Esophagus muscularis mucosa (tissue), 4 donors: ENCODE measurements around the gene TRERF1.

ENCODE experiments used
- EP300 ChIP-seq: sonication (generic); formaldehyde crosslinking; IDR thresholded peaks from one replicate; pipeline ENCODE4 v1.6.1; 2017; ENCODE audit warnings: antibody characterized with exemption
- POLR2A ChIP-seq: fragments of 450-650 bp; IDR thresholded peaks from one replicate; pipeline ENCODE4 v1.6.1; 2017; ENCODE audit warnings: antibody characterized with exemption, moderate library complexity, mild to moderate bottlenecking, low read depth
- POLR2AphosphoS5 ChIP-seq, 2 donors: sonication (generic); formaldehyde crosslinking; IDR thresholded peaks; one replicate each; pipeline ENCODE4 v1.6.1; 2017; ENCODE audit warnings: antibody characterized with exemption in 2 of 2
- TF ChIP-seq, protein P1 (sequence below), 3 experiments: fragments of 200-600 bp in 2 of 3; fragments of 450-650 bp in 1 of 3; sonication (generic) in 2 of 3; IDR thresholded peaks; one replicate each; pipeline ENCODE4 v1.5.1; 2017 to 2019; ENCODE audit warnings: antibody characterized with exemption in 3 of 3, mild to moderate bottlenecking in 2 of 3, moderate library complexity in 1 of 3

DNA sequence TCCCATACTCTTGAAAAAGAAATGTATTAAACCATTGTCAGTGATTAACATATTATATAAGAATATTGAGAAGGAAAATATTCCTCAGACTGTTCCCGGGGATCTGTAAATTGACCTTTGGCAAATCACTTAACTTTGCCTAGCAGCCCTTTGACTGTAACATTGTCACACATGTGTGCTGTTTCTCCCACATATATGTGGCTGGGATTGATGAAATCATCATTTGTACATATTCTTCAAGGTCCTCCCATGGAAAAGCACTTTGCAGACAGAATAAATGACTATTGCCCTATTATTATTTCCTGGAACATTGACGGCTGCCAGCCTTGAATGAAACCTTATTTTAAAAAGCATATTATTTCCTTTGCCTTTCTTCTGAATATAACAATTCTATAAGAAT is 36.4 kb upstream of the TRERF1 start:
- no peak for TF ChIP-seq POLR2A
- no peak for TF ChIP-seq EP300
- TF ChIP-seq, protein P1, sequence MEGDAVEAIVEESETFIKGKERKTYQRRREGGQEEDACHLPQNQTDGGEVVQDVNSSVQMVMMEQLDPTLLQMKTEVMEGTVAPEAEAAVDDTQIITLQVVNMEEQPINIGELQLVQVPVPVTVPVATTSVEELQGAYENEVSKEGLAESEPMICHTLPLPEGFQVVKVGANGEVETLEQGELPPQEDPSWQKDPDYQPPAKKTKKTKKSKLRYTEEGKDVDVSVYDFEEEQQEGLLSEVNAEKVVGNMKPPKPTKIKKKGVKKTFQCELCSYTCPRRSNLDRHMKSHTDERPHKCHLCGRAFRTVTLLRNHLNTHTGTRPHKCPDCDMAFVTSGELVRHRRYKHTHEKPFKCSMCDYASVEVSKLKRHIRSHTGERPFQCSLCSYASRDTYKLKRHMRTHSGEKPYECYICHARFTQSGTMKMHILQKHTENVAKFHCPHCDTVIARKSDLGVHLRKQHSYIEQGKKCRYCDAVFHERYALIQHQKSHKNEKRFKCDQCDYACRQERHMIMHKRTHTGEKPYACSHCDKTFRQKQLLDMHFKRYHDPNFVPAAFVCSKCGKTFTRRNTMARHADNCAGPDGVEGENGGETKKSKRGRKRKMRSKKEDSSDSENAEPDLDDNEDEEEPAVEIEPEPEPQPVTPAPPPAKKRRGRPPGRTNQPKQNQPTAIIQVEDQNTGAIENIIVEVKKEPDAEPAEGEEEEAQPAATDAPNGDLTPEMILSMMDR (IDR thresholded peaks at IDR 0.05): no peak
- no peak for TF ChIP-seq POLR2AphosphoS5 (IDR thresholded peaks at IDR 0.05)
